Natural killer cell (primary cell): ENCODE data around the gene LRRC8E. TPM values are rescaled to one million over a fixed set of nuclear protein-coding genes. Genes with fewer than 3 reads are reported as not detected.

Source experiments
- ATAC-seq, 3 donors: fragments of 150-1000 bp in 2 of 3; fragments of 200-7000 bp in 1 of 3; cut with Tn5 transposase; 1 replicate in 1 of 3; 2 replicates in 2 of 3; pipeline ENCODE4 v1.10.0; 2021; ENCODE audit warnings: mild to moderate bottlenecking in 2 of 3, moderate library complexity in 2 of 3
- DNase-seq, 2 donors: peaks; one replicate each; pipeline versions ENCODE4 v3.0.0 to v3.0.0-alpha.2; 2013 to 2021; ENCODE audit warnings: mixed read lengths in 1 of 2
- H3K27ac ChIP-seq: one replicate; pipeline ENCODE4 v1.5.1; 2013; ENCODE audit warnings: mild to moderate bottlenecking, low read length
- H3K27me3 ChIP-seq: one replicate; pipeline ENCODE4 v1.6.1; 2013; ENCODE audit warnings: low read length; ENCODE audit not compliant: control insufficient read depth, insufficient read depth
- H3K36me3 ChIP-seq: one replicate; pipeline ENCODE4 v1.6.1; 2013; ENCODE audit warnings: low read length; ENCODE audit not compliant: control insufficient read depth, insufficient read depth
- H3K4me1 ChIP-seq: one replicate; pipeline ENCODE4 v1.6.1; 2013; ENCODE audit warnings: low read length; ENCODE audit not compliant: control insufficient read depth, insufficient read depth
- H3K4me3 ChIP-seq: one replicate; pipeline ENCODE4 v1.5.1; 2013; ENCODE audit warnings: low read length
- H3K9me3 ChIP-seq: one replicate; pipeline ENCODE4 v1.6.1; 2013; ENCODE audit warnings: low read length; ENCODE audit not compliant: control insufficient read depth, insufficient read depth
- H3K27ac Mint-ChIP-seq, 2 donors: one replicate each; pipeline ENCODE4 v1.8.0; 2022; ENCODE audit warnings: mild to moderate bottlenecking in 2 of 2, mixed read lengths in 2 of 2, moderate library complexity in 1 of 2
- H3K27me3 Mint-ChIP-seq, 2 donors: one replicate each; pipeline ENCODE4 v1.8.0; 2022; ENCODE audit warnings: low read depth in 2 of 2, mixed read lengths in 2 of 2
- H3K36me3 Mint-ChIP-seq: one replicate; pipeline ENCODE4 v1.8.0; 2022; ENCODE audit warnings: mixed read lengths
- H3K4me1 Mint-ChIP-seq, 2 donors: one replicate each; pipeline ENCODE4 v1.8.0; 2022; ENCODE audit warnings: mixed read lengths in 2 of 2
- H3K4me3 Mint-ChIP-seq: one replicate; pipeline ENCODE4 v1.8.0; 2022; ENCODE audit warnings: mild to moderate bottlenecking, moderate library complexity, mixed read lengths
- H3K9me3 Mint-ChIP-seq, 2 donors: one replicate each; pipeline ENCODE4 v1.8.0; 2022; ENCODE audit warnings: mixed read lengths in 2 of 2
- CTCF ChIP-seq: fragments of 200-600 bp; IDR thresholded peaks from one replicate; pipeline ENCODE4 v1.8.0; 2022; ENCODE audit warnings: antibody characterized with exemption
- WGBS: methylation state at CpG from one replicate; pipeline ENCODE4 v1.1.7; 2013; ENCODE audit warnings: missing lambda C conversion rate; ENCODE audit not compliant: insufficient coverage; 5-methylcytosine and 5-hydroxymethylcytosine counted together
- intact Hi-C: fragments of 100-400 bp; cut with micrococcal nuclease; formaldehyde crosslinking; loops from one replicate; pipeline ENCODE4 v1.14.2; 2022
- total RNA-seq, 4 donors: library from RNA; stranded (reverse); fragments of 120-200 nt in 1 of 4; gene quantifications; one replicate each; pipeline versions ENCODE4 v1.2.3 to v1.2.4, GENCODE V29; 2013 to 2022

Gene LRRC8E
- total RNA-seq, 3 donors from 2014 or later (not counting 1 experiment from before 2014, with no cell fraction given) = not detected

- Histone ChIP-seq H3K4me1 (peaks cover 42% of the 10 kb centered on the region), H3K9me3 (peaks cover 4% of the 10 kb centered on the region), H3K36me3 (no peaks in the 10 kb centered on the region), H3K4me3 (peak overlapping the region; percentile 35), H3K27ac (no peak overlapping the region), H3K27me3 (peaks cover 21% of the 10 kb centered on the region)
- Mint-ChIP-seq H3K36me3 (no peaks in the 10 kb centered on the region), H3K27ac (peak overlapping the region; percentile 86 to 89), H3K4me3 (peak overlapping the region; percentile 83), H3K4me1 (peaks cover 12 to 31% of the 10 kb centered on the region in 2 donors), H3K9me3 (no peaks in the 10 kb centered on the region), H3K27me3 (peaks cover 9 to 37% of the 10 kb centered on the region in 2 donors)
- no peak for ATAC-seq
- no peak for DNase-seq
- TF ChIP-seq CTCF = no peak
- intact Hi-C loops = loop anchor here (2.0 kb wide), 2 partner anchors 35 to 39 kb away; partner anchors contain the start of gene MAP2K7
- 6% methylated on average over 21 of the region's 21 CpGs for WGBS
These were observed 20.0 kb upstream of the LRRC8E start for GRCh38 chr19:7868326-7868670.

GRCh38 chr19:7868671-7869452 is 19.4 kb upstream of the LRRC8E start:
- peaks cover 24% of the 10 kb centered on the region for H3K27me3 ChIP-seq
- peak overlapping the region; percentile 35 for H3K4me3 ChIP-seq
- Mint-ChIP-seq H3K27me3 (peaks cover 9 to 37% of the 10 kb centered on the region in 2 donors), H3K4me3 (peak overlapping the region; percentile 83), H3K4me1 (peaks cover 12 to 31% of the 10 kb centered on the region in 2 donors), H3K9me3 (no peaks in the 10 kb centered on the region), H3K27ac (peak overlapping the region; percentile 86 to 89), H3K36me3 (no peaks in the 10 kb centered on the region)
- H3K27ac ChIP-seq = peak overlapping the region; percentile 57
- peak; percentile 96 for TF ChIP-seq CTCF
- H3K36me3 ChIP-seq = no peaks in the 10 kb centered on the region
- intact Hi-C loops = loop anchor here (1.0 to 2.0 kb wide), 3 partner anchors 34 to 51 kb away; partner anchors contain the start of genes MAP2K7 and SNAPC2
- H3K4me1 ChIP-seq = peaks cover 47% of the 10 kb centered on the region
- ATAC-seq (peak; percentile 74 to 90 (median 80)), DNase-seq (peak; percentile 86 to 95)
- H3K9me3 ChIP-seq = peaks cover 4% of the 10 kb centered on the region
- under 1% methylated on average over 66 of the region's 67 CpGs for WGBS

GRCh38 chr19:7869453-7869909 is 18.8 kb upstream of the LRRC8E start:
- ATAC-seq = peak; percentile 65 to 85 (median 69)
- intact Hi-C loops = loop anchor here (1.0 to 2.0 kb wide), 3 partner anchors 33 to 51 kb away; partner anchors contain the start of genes MAP2K7 and SNAPC2
- no peaks in the 10 kb centered on the region for H3K36me3 ChIP-seq
- peaks cover 22% of the 10 kb centered on the region for H3K27me3 ChIP-seq
- H3K4me3 ChIP-seq = peak overlapping the region; percentile 21
- peaks cover 12 to 31% of the 10 kb centered on the region in 2 donors for H3K4me1 Mint-ChIP-seq
- H3K9me3 ChIP-seq = peaks cover 4% of the 10 kb centered on the region
- H3K4me1 ChIP-seq = peaks cover 51% of the 10 kb centered on the region
- peak; percentile 84 to 90 for DNase-seq
- H3K27ac Mint-ChIP-seq = peak overlapping the region; percentile 86 to 89
- TF ChIP-seq CTCF = peak; percentile 59
- H3K27ac ChIP-seq = peak overlapping the region; percentile 25
- H3K9me3 Mint-ChIP-seq = no peaks in the 10 kb centered on the region
- H3K27me3 Mint-ChIP-seq = peaks cover 9 to 37% of the 10 kb centered on the region in 2 donors
- peak overlapping the region; percentile 79 for H3K4me3 Mint-ChIP-seq
- no peaks in the 10 kb centered on the region for H3K36me3 Mint-ChIP-seq
- 2% methylated on average over 47 of the region's 47 CpGs for WGBS
